GM18873 (cell line): ENCODE measurements around the gene MAB21L3.

Experiments used
- ATAC-seq: cut with Tn5 transposase; IDR thresholded peaks from one replicate; pipeline ENCODE4 v1.9.1; 2021; ENCODE audit warnings: mild to moderate bottlenecking, moderate library complexity, moderate number of reproducible peaks; ENCODE audit not compliant: unreplicated experiment, low FRiP score

The MAB21L3 gene

GRCh38 chr1:116106646-116107045 is 4.6 kb upstream of the MAB21L3 start:
- no peak for ATAC-seq

DNA sequence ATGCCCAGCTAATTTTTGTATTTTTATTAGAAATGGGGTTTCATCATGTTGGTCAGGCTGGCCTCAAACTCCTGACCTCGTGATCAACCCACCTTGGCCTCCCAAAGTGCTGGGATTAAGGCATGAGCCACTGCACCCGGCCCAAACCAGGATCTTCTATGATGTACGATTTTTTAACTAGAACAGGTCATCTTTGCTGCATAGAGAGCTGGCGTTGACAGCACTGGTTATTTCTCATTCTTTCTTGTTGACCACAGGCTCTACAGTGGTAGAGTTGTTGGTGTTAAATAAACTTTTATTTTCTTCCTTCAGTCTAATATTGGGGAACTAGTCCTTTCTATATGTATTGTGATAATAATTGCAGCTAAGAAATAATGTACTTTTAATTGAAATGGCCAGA is 3.8 kb upstream of the MAB21L3 start:
- ATAC-seq = no peak

- ATAC-seq = no peak
Observed at GRCh38 chr1:116111524-116112021, 374 bp downstream of the MAB21L3 start.

GRCh38 chr1:116112388-116113140 is 1.4 kb downstream of the MAB21L3 start:
- no peak for ATAC-seq

- ATAC-seq = no peak
Observed at GRCh38 chr1:116113615-116114014, 2.4 kb downstream of the MAB21L3 start.

GRCh38 chr1:116115476-116116439 is 4.6 kb downstream of the MAB21L3 start:
- ATAC-seq = no peak

GRCh38 chr1:116118471-116118870 is 7.3 kb downstream of the MAB21L3 start:
- ATAC-seq = no peak

DNA sequence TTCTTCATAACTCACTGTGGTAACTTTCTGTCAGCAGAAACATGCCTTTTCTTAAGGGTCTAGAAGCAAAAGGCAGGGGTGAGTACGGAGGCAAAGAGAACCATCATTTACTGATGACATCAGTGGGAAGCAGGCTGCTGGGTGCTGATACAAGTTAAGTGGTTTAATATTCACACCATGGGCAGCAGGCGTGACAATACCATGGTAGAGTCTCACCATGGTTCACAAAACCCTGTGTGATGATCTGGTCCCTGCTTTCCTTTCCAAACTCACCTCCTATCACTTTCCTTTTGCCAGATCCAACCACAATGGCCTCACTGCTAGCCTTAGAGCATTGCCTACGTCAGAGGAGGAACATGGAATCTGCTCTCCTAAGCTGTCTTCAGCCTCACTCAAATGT is 8.7 kb downstream of the MAB21L3 start:
- no peak for ATAC-seq

- ATAC-seq = no peak
Observed at GRCh38 chr1:116122955-116123757, 12.0 kb downstream of the MAB21L3 start.

DNA sequence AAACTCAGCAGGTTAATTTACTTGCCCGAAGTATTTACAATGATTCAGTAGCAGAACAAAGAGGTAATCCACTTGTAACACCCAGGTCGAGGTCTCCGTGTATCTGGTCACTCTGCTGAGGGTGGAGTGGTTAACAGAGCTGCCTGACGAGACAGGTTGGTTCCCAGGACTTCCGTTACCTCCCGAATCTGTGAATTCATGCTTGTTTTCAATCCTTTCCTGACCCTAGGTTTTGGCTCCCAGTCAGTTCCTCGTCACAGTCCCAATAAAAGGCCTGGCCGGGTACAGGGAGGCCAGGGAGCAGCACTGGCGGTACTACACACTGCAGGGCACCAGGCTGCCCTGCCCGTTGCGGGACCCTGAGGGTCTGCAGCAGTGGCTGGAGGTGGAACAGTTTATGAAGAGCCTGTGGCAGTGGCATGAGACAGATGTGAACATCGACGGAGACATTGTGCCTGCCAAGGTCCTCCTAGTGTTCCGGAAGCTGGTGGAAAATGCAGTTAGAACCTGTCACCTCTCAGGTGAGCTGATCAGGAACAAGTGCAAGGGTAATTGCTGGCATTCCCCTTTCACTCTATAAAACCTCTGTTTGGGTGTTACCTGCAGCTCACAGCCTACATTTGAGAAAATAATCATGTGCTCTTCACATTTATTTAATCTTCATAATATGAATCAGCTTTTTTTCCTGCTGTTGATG is 12.8 kb downstream of the MAB21L3 start:
- ATAC-seq = no peak

DNA sequence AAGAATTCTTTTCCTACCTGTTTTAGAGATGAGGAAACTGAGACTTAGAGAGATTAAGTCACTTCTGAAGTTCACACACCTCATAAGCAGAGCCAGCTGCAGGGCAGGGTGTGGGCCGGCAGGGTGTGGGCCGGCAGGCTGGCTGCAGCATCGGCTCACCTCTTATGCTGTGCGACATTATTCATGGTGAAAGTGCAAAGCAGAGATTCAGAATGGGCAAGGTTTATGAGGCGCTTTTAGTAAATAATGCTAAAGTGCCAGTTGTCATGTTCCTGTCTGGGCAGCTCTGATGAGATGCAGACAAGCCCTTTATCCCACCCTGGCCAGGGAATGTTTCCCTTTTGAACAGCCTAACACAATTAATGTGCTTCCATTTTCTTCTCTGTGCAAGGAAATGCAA is 14.6 kb downstream of the MAB21L3 start:
- no peak for ATAC-seq

GRCh38 chr1:116126281-116126680 is 15.1 kb downstream of the MAB21L3 start:
- ATAC-seq = no peak

GRCh38 chr1:116127123-116127847 is 16.1 kb downstream of the MAB21L3 start:
- ATAC-seq = no peak

GRCh38 chr1:116127848-116128540 is 16.8 kb downstream of the MAB21L3 start:
- no peak for ATAC-seq

DNA sequence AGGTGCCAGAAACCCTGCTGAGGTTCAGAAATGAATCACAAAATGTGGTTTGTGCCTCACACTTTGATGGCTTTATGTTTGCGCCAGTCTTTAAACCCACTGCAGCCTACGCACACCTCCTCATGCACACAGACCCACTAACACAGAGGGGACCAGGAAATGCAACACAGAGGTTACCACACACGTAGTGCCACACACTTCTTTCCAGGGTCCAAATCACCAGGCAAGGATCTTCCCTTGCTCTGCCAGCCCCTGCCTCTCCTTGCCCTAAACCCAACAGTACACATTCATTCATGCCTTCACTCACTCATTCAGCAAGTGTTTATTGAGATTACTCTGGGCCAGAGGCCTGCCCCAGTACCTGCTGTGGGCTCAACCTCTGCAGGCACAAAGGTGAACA is 17.5 kb downstream of the MAB21L3 start:
- ATAC-seq = no peak

GRCh38 chr1:116129537-116129936 is 18.3 kb downstream of the MAB21L3 start:
- ATAC-seq = no peak

DNA sequence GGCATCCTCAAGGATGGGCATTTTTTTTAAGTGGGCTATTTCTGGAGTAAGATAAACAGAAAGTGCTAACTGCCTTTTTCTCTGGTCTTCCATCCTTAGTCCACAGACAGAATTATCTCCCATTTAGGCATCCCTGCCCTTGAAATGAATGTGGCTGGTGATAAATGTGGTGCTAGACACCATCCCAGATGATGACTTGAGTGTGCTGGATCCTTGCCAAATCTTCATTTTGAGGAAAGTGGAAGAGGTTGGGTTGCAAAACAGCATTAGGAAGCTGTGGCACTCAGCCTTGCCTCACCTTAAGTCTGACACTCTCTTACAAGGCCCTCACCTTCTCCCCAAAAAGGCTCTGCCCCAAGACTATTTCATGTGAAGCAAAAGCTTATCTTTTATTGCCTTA is 19.2 kb downstream of the MAB21L3 start:
- ATAC-seq = no peak

DNA sequence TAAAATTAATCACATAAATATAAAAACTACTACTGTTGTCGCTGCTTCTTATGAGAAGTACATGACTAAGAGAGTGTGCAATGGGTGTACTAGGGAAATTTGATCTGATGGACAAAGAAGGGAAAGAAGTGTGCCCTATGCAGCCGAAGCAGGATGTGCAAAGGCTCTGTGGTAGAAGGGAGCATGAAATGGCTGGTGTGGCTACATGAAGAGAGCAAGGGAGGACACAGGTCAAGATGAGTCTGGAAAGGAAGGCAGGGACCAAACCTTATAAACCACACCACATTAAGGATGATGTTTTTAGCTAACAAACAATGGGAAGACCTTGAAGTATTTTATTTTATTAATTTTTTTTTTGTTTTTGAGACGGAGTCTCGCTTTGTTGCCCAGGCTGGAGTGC is 20.0 kb downstream of the MAB21L3 start:
- no peak for ATAC-seq
